8988T (cell line): ENCODE results near the gene CFAP57.

ENCODE experiments used
- DNase-seq: peaks from one replicate; pipeline ENCODE4 v3.0.0; 2011

CFAP57 gene

DNA sequence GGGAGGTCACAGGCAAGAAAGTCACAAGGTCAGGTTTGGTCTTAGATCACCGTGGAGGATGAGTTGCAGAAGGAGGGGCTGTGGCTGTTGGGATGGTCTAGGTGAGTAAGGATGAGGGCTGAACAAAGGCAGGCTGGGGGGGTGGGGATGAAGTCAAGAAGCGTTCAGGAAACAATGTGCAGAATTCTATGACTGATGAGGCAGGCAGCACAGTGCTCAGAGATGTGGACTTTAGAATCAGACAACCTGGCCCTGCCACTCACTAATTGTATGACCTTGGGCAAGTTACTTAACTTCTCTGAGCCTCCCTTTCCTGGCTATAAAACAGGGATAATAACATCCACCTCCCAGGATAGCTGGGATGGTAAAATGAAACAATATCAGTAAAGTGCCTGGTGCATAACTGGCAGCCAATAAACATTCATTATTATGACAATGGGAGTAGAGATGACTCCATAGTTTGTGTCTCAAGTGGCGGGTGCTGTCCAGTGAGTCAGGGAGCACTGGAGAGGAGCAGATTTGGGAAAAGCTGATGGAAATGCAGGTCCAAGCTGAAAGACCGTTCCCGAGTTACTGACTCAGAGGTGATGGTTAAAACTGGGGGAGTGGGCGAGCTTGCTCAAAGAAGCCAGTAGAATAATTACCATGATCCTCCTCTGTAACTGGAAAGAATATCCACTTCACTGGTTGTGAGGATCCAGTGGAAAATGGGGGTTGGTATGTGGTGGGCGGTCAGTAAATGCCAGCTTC lies 130.8 kb downstream of the CFAP57 start:
- no peak for DNase-seq

DNA sequence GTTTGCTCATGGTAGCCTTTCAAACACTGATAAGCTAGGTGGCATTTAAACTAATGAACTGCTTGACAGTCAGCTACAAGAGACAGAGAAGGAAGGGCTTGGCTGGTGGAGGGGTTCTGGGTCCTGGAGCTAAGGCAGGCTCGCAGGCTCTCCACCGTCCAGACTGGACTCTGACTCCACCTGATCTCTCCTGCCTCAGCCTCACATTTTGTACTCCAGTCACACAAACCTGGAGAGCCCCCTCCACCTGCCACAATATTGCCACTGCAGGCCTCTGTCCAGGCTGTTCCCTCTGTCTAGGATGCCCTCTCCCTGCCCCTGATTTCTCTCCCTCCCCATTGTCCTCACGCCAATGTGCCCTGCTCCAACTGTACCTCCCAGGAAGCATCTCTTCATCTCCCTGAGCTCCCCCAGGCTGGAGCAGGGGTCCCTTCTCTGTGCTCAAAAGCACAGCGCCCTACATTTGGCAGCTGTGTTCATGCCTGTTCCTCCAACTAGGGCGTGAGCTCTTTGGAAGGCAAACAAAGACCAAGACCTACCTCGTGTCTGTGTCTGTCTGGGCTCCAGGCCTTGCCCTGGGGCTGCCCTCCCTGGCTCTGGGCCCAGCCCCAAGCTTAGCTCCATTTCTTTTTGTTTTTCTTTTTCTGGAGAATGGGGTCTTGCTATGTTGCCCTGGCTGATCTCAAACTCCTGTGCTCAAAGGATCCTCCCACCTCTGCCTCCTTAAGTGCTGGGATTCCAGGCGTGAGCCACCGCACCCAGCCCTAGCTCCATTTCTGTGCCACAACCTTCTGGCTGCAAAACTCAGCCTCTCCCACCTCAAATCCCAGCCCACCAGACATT lies 131.6 kb downstream of the CFAP57 start:
- DNase-seq: no peak
